Thymus (tissue), 11 donors: ENCODE data around the gene WDR86. TPM values are rescaled to one million over a fixed set of nuclear protein-coding genes. Genes with fewer than 3 reads are reported as not detected.
A peak's percentile ranks its signal among the peaks of the same experiment; 100 is the strongest.

Source experiments
- DNase-seq, 9 donors: peaks; one replicate each; pipeline ENCODE4 v3.0.0-alpha.2; 2013; ENCODE audit warnings: low spot score in 9 of 9, low read depth in 6 of 9, missing footprints in 1 of 9
- H3K27ac ChIP-seq, 2 donors: one replicate each; pipeline ENCODE4 v1.5.1; 2013; ENCODE audit warnings: control low read depth in 1 of 2, low read depth in 1 of 2, low read length in 1 of 2, mild to moderate bottlenecking in 1 of 2, moderate library complexity in 1 of 2
- H3K27me3 ChIP-seq, 2 donors: one replicate each; pipeline ENCODE4 v1.5.1; 2013; ENCODE audit warnings: low read length in 1 of 2; ENCODE audit not compliant: control insufficient read depth in 2 of 2, insufficient read depth in 1 of 2
- H3K36me3 ChIP-seq, 2 donors: one replicate each; pipeline ENCODE4 v1.5.1; 2013; ENCODE audit warnings: low read length in 1 of 2, mild to moderate bottlenecking in 1 of 2, moderate library complexity in 1 of 2; ENCODE audit not compliant: control insufficient read depth in 2 of 2, insufficient read depth in 2 of 2
- H3K4me1 ChIP-seq, 2 donors: one replicate each; pipeline ENCODE4 v1.5.1; 2013; ENCODE audit warnings: low read length in 2 of 2; ENCODE audit not compliant: control insufficient read depth in 2 of 2, insufficient read depth in 2 of 2
- H3K4me3 ChIP-seq, 2 donors: one replicate each; pipeline ENCODE4 v1.5.1; 2013; ENCODE audit warnings: low read length in 2 of 2, control low read depth in 1 of 2, mild to moderate bottlenecking in 1 of 2
- H3K9me3 ChIP-seq, 2 donors: one replicate each; pipeline ENCODE4 v1.5.1; 2013; ENCODE audit warnings: low read length in 1 of 2, mild to moderate bottlenecking in 1 of 2; ENCODE audit not compliant: control insufficient read depth in 2 of 2, insufficient read depth in 1 of 2
- WGBS: extraction: QIAGEN DNeasy Blood & Tissue Kit; methylation state at CpG from one replicate; pipeline ENCODE4 v1.1.7; 2013; 5-methylcytosine and 5-hydroxymethylcytosine counted together
- polyA plus RNA-seq: library from polyadenylated mRNA; stranded (reverse); fragments of 200-250 nt; gene quantifications from one replicate; pipeline ENCODE4 v1.2.3, GENCODE V29; 2013
- total RNA-seq: library from RNA; stranded (reverse); fragments of 120-200 nt; gene quantifications from one replicate; pipeline ENCODE4 v1.2.4, GENCODE V29; 2013
- donor health status: healthy.

Gene WDR86
- total and polyA plus RNA-seq, 2 donors: 1.3 to 5.0 TPM

GRCh38 chr7:151436446-151437158 is 26.8 kb upstream of the WDR86 start:
- Histone ChIP-seq H3K36me3 (no peaks in the 10 kb centered on the region), H3K4me3 (no peak overlapping the region), H3K27ac (no peak overlapping the region), H3K27me3 (peaks cover 6 to 10% of the 10 kb centered on the region in 2 donors), H3K4me1 (peaks cover 43 to 79% of the 10 kb centered on the region in 2 donors), H3K9me3 (peaks cover 0 to 8% of the 10 kb centered on the region in 2 donors)
- WGBS: 98% methylated on average over 9 of the region's 9 CpGs
- no peak for DNase-seq

GRCh38 chr7:151435971-151436370 is 26.1 kb upstream of the WDR86 start:
- H3K9me3 ChIP-seq: peaks cover 0 to 11% of the 10 kb centered on the region in 2 donors
- H3K36me3 ChIP-seq: no peaks in the 10 kb centered on the region
- H3K27me3 ChIP-seq: peaks cover 6 to 10% of the 10 kb centered on the region in 2 donors
- peaks cover 42 to 79% of the 10 kb centered on the region in 2 donors for H3K4me1 ChIP-seq
- H3K4me3 ChIP-seq: no peak overlapping the region
- WGBS: 98% methylated on average over 15 of the region's 15 CpGs
- H3K27ac ChIP-seq: no peak overlapping the region
- DNase-seq: no peak

- Histone ChIP-seq H3K4me3 (no peak overlapping the region), H3K4me1 (peaks cover 42 to 79% of the 10 kb centered on the region in 2 donors), H3K9me3 (peaks cover 0 to 11% of the 10 kb centered on the region in 2 donors), H3K27ac (no peak overlapping the region), H3K36me3 (no peaks in the 10 kb centered on the region), H3K27me3 (peaks cover 6 to 10% of the 10 kb centered on the region in 2 donors)
- no peak for DNase-seq
- 98% methylated on average over 20 of the region's 20 CpGs for WGBS
These were observed 25.5 kb upstream of the WDR86 start for GRCh38 chr7:151435103-151435916.

GRCh38 chr7:151434549-151434948 is 24.7 kb upstream of the WDR86 start:
- peaks cover 41 to 80% of the 10 kb centered on the region in 2 donors for H3K4me1 ChIP-seq
- WGBS: 92% methylated on average over 4 of the region's 4 CpGs
- no peak overlapping the region for H3K4me3 ChIP-seq
- H3K27ac ChIP-seq: no peak overlapping the region
- H3K36me3 ChIP-seq: no peaks in the 10 kb centered on the region
- peaks cover 6 to 7% of the 10 kb centered on the region in 2 donors for H3K27me3 ChIP-seq
- peaks cover 0 to 11% of the 10 kb centered on the region in 2 donors for H3K9me3 ChIP-seq
- no peak for DNase-seq

- H3K36me3 ChIP-seq: no peaks in the 10 kb centered on the region
- 97% methylated on average over 15 of the region's 15 CpGs for WGBS
- no peaks in the 10 kb centered on the region for H3K27me3 ChIP-seq
- peaks cover 0 to 11% of the 10 kb centered on the region in 2 donors for H3K9me3 ChIP-seq
- DNase-seq: no peak
- H3K27ac ChIP-seq: no peak overlapping the region
- no peak overlapping the region for H3K4me3 ChIP-seq
- H3K4me1 ChIP-seq: peaks cover 42 to 80% of the 10 kb centered on the region in 2 donors
These were observed 24.0 kb upstream of the WDR86 start for GRCh38 chr7:151433721-151434400.

- WGBS: 53% methylated on average over 14 of the region's 14 CpGs
These were observed 23.1 kb upstream of the WDR86 start for GRCh38 chr7:151432658-151433521.

GRCh38 chr7:151431768-151432311 is 22.0 kb upstream of the WDR86 start:
- Histone ChIP-seq H3K4me3 (no peak overlapping the region), H3K27me3 (peaks cover 0 to 5% of the 10 kb centered on the region in 2 donors), H3K36me3 (no peaks in the 10 kb centered on the region), H3K27ac (no peak overlapping the region), H3K9me3 (peaks cover 0 to 13% of the 10 kb centered on the region in 2 donors), H3K4me1 (peaks cover 58 to 85% of the 10 kb centered on the region in 2 donors)
- no peak for DNase-seq
- WGBS: 98% methylated on average over 25 of the region's 25 CpGs

More at GRCh38 chr7:151432658-151433521, 23.1 kb upstream of the WDR86 start:
- H3K36me3 ChIP-seq: no peaks in the 10 kb centered on the region
- peaks cover 0 to 11% of the 10 kb centered on the region in 2 donors for H3K9me3 ChIP-seq
- peak in 2 of 9 donors; percentile 55 to 77 for DNase-seq
- H3K4me3 ChIP-seq: no peak overlapping the region
- peak overlapping the region; percentile 47 to 71 for H3K27ac ChIP-seq
- H3K27me3 ChIP-seq: no peaks in the 10 kb centered on the region
- H3K4me1 ChIP-seq: peaks cover 51 to 84% of the 10 kb centered on the region in 2 donors

- no peak for DNase-seq
These were observed 21.5 kb upstream of the WDR86 start for GRCh38 chr7:151431281-151431767.

More at GRCh38 chr7:151431281-151431767, 21.5 kb upstream of the WDR86 start:
- H3K9me3 ChIP-seq: peaks cover 0 to 13% of the 10 kb centered on the region in 2 donors
- H3K27ac ChIP-seq: no peak overlapping the region
- no peaks in the 10 kb centered on the region for H3K36me3 ChIP-seq
- no peak overlapping the region for H3K4me3 ChIP-seq
- peaks cover 58 to 87% of the 10 kb centered on the region in 2 donors for H3K4me1 ChIP-seq
- 97% methylated on average over 13 of the region's 13 CpGs for WGBS
- H3K27me3 ChIP-seq: peaks cover 0 to 5% of the 10 kb centered on the region in 2 donors
